IPS DF 6.9 (cell line): ENCODE measurements around the gene SLFN12.

Experiments
- DNase-seq: peaks from one replicate; pipeline ENCODE4 v3.0.0-alpha.2; 2013; ENCODE audit warnings: low read depth, low spot score
- H3K27ac ChIP-seq: one replicate; pipeline ENCODE4 v1.5.1; 2013; ENCODE audit warnings: low read length, control low read depth
- H3K27me3 ChIP-seq: 2 replicates; pipeline ENCODE4 v1.6.1; 2013; ENCODE audit warnings: mild to moderate bottlenecking, low read length; ENCODE audit not compliant: control insufficient read depth, insufficient read depth
- H3K36me3 ChIP-seq: 2 replicates; pipeline ENCODE4 v1.6.1; 2013; ENCODE audit warnings: low read length; ENCODE audit not compliant: control insufficient read depth, insufficient read depth
- H3K4me1 ChIP-seq: 2 replicates; pipeline ENCODE4 v1.6.1; 2013; ENCODE audit warnings: low read length; ENCODE audit not compliant: control insufficient read depth, insufficient read depth
- H3K4me3 ChIP-seq: 2 replicates; pipeline ENCODE4 v1.5.1; 2013; ENCODE audit warnings: mild to moderate bottlenecking, low read length
- H3K9me3 ChIP-seq: 2 replicates; pipeline ENCODE4 v1.6.1; 2013; ENCODE audit warnings: low read length, inconsistent platforms; ENCODE audit not compliant: control insufficient read depth, insufficient read depth
- WGBS: extraction: QIAGEN DNeasy Blood & Tissue Kit; methylation state at CpG from one replicate; pipeline ENCODE4 v1.1.7; 2013; ENCODE audit warnings: mixed read lengths, missing lambda C conversion rate; ENCODE audit not compliant: insufficient read length, insufficient coverage; 5-methylcytosine and 5-hydroxymethylcytosine counted together

Gene SLFN12

GRCh38 chr17:35376245-35376644 lies 56.1 kb downstream of the SLFN12 start:
- Histone ChIP-seq H3K4me3 (no peak overlapping the region), H3K27ac (no peak overlapping the region), H3K9me3 (no peaks in the 10 kb centered on the region), H3K27me3 (peaks cover 28% of the 10 kb centered on the region), H3K36me3 (no peaks in the 10 kb centered on the region), H3K4me1 (no peaks in the 10 kb centered on the region)
- no peak for DNase-seq
- no CpG with 5 or more reads among the region's 1 CpG for WGBS

DNA sequence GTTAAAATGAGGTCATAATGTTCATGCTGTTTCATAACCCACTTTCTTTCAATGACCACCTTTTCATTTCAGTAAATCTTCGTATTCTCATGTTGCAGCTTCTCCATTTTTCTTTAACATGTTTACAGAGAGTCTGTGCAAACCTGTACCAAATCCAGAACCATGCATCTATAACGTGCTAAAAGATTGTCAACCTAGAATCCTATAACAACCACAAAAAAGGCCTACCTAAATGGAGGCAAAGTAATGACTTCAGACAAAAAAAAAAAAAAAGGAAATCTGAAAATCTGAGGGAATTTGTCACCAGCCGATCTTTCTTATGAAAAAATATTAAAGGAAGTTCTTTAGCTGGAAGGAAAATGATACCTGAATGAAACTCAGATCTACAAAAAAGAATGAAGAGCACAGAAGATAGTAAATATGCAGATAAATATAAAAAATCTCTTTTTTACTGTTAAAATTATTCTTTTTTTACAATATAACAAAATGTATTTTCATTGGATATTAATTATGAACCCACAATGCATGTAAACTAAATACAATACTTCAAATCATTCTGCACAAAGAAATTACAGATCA lies 57.4 kb downstream of the SLFN12 start:
- H3K27ac ChIP-seq: no peak overlapping the region
- H3K4me3 ChIP-seq: no peak overlapping the region; the same call in 1 of the 2 replicates
- no peaks in the 10 kb centered on the region for H3K4me1 ChIP-seq
- H3K36me3 ChIP-seq: no peaks in the 10 kb centered on the region
- no CpG with 5 or more reads among the region's 3 CpGs for whole genome bisulfite sequencing
- DNase-seq: no peak
- peaks cover 28% of the 10 kb centered on the region for H3K27me3 ChIP-seq
- H3K9me3 ChIP-seq: no peaks in the 10 kb centered on the region

DNA sequence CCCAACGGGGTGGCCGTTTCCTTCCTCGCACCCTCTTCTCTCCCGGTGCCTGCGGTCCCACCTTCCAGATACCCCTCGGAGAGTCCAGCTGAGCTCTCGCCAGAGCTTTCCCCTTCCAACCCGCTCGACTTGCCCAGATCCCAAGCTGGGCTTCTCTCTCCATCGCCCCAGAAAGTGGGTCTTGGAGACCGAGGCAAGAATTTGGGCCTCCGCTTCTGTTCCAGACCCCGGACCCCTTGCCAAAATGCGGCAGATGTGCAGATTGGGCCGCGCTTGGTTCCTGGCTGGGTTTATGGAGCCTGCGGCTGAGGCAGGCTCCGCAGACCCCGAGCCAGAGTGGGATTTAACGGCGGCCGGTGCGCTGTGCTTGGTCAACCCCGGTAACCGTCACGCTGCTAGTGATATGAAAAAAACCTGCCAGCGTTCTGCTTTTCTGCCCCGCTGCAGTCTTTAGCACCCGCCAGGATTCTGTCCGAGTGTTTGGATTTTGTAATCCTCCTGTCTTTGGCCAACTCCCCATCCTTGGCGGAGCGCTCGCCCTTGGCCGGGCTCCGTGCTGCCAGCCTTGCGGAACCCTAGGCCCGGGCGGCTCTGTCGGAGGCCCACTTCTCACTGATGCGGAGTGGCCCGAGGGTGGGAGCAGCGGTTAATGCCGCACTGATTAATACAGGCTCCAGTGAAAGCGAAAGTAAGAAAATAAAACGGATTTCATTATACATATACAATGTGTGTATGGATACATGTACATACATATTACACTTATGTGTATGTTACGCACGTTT lies 58.1 kb downstream of the SLFN12 start:
- Histone ChIP-seq H3K4me3 (peak overlapping the region; percentile 21; the same call in 1 of the 2 replicates), H3K27me3 (peaks cover 28% of the 10 kb centered on the region), H3K9me3 (no peaks in the 10 kb centered on the region), H3K27ac (no peak overlapping the region), H3K36me3 (no peaks in the 10 kb centered on the region), H3K4me1 (no peaks in the 10 kb centered on the region)
- DNase-seq: no peak
- WGBS: no CpG with 5 or more reads among the region's 47 CpGs

DNA sequence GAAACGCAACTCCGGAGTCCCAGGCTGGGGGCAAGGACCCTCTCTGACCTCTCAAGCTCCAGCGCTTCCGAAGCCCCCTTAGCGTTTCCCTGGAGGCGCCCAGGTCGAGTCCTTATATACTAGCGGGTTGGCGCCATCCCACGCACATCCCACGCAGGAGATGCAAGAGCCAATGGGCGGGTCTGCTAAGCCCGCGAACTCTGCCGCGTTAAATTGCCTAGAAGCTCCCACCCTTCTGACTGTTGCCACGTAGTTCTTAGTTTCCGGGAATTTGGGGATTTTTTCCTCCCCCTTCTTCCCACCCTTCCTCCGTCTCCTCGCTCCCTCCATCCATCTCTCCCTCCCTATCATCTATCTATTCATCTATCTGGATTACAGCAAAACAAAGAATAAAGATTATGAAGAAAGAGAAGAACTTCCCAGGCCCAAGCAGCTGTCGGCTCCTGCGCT lies 58.7 kb downstream of the SLFN12 start, which contains the start of gene SLFN11:
TSS of gene SLFN11 (minus strand) at position 88 of the 450 bp plus-strand sequence. CDS start 9,814 bp downstream, outside the sequence.
- Histone ChIP-seq H3K4me1 (no peaks in the 10 kb centered on the region), H3K9me3 (no peaks in the 10 kb centered on the region), H3K36me3 (no peaks in the 10 kb centered on the region), H3K27ac (no peak within 1 kb of the TSS), H3K4me3 (peak within 1 kb of the TSS; percentile 22; the same call in 1 of the 2 replicates), H3K27me3 (peaks cover 28% of the 10 kb centered on the region)
- WGBS: 100% methylated on average over 2 of the region's 22 CpGs
- no peak for DNase-seq

DNA sequence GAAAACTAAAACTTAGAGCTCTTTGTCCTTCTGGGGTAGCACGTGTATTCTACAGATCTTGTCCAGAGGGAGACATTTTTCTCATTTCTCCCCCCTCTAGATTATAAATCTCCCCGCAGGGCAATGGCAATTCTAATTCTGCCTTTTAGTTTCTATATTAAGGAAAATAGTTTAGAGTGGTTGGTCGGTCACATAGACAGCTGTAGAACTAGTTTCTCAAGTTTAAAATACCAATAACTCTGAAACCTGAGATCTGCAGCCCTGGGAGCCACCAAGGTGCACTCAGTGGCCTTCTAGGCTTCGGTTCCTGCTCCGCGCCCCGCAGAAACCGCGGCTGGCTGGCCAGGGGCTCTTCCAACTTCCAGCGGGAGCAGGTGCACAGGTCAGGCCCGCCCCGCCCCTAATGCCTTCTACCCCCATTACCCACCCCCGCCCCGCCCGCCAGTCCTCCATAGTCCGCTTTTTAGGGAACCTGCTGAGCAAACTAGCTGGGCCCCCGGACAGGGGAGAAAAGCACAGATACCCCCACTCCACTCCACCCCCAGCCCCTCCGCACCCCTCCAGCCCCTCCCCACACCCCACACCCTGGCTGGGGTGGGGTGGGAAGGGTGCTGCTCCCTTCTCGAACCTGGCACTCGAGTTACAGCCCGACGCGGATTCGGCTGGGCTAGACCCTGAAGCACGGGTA lies 59.3 kb downstream of the SLFN12 start:
- Histone ChIP-seq H3K9me3 (no peaks in the 10 kb centered on the region), H3K4me3 (peak overlapping the region; percentile 22; the same call in 1 of the 2 replicates), H3K36me3 (no peaks in the 10 kb centered on the region), H3K27me3 (peaks cover 28% of the 10 kb centered on the region), H3K27ac (no peak overlapping the region), H3K4me1 (no peaks in the 10 kb centered on the region)
- no peak for DNase-seq
- no CpG with 5 or more reads among the region's 25 CpGs for WGBS

- no peaks in the 10 kb centered on the region for H3K4me1 ChIP-seq
- no peak for DNase-seq
- peaks cover 28% of the 10 kb centered on the region for H3K27me3 ChIP-seq
- no CpG with 5 or more reads among the region's 3 CpGs for WGBS
- H3K4me3 ChIP-seq: no peak overlapping the region
- no peaks in the 10 kb centered on the region for H3K9me3 ChIP-seq
- no peaks in the 10 kb centered on the region for H3K36me3 ChIP-seq
- no peak overlapping the region for H3K27ac ChIP-seq
Measured at GRCh38 chr17:35371934-35372333, 60.4 kb downstream of the SLFN12 start.

- H3K27ac ChIP-seq: no peak overlapping the region
- no peaks in the 10 kb centered on the region for H3K9me3 ChIP-seq
- no peak overlapping the region for H3K4me3 ChIP-seq
- no peaks in the 10 kb centered on the region for H3K4me1 ChIP-seq
- DNase-seq: no peak
- WGBS: no CpG with 5 or more reads among the region's 4 CpGs
- H3K27me3 ChIP-seq: peaks cover 8% of the 10 kb centered on the region
- no peaks in the 10 kb centered on the region for H3K36me3 ChIP-seq
Measured at GRCh38 chr17:35368081-35368830, 64.0 kb downstream of the SLFN12 start.

DNA sequence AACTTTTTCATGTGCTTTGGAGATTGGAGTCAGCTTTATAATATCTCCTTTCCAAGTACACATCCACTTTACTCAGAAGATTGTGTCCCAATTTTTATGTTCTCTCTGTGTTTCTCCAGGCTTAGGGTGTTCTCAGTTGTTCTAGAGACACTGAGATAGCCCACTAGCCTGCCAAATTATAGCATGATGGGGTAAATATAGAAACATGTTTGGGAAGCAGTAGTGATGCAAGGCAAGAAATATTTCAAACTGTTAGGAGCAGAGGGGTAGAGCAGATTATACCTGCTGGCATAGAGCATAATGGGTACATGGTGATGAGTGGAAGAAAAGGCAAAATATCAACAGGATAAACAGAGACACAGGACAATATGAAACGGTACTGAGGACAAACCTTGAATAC lies 71.3 kb downstream of the SLFN12 start:
- no peak overlapping the region for H3K4me3 ChIP-seq
- no peaks in the 10 kb centered on the region for H3K4me1 ChIP-seq
- H3K27ac ChIP-seq: no peak overlapping the region
- H3K9me3 ChIP-seq: no peaks in the 10 kb centered on the region
- no CpG with 5 or more reads among the region's 1 CpG for WGBS
- H3K36me3 ChIP-seq: no peaks in the 10 kb centered on the region
- no peaks in the 10 kb centered on the region for H3K27me3 ChIP-seq
- no peak for DNase-seq
